Measurements from ENCODE around the gene AQP2.

Gene AQP2

DNA sequence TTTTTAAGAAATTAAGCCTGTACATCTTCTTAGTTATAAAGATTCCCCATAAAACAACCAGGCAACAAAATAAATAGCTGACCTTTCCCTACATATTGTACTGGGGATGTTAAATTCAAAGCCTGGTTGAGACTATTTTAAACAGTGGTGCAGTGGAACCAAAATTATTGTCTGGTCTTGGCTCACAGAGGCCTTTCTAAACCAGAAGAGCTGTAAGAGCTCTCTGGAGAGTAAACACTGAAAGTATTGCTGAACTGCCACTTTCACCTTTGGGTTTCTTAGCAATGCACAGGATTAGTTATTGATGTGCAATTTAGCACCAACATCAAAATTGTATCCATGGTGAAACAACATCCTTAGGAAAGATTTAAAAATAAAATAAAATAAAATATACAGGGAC lies 54.2 kb downstream of the AQP2 start:
- DNase-seq: no peak

DNA sequence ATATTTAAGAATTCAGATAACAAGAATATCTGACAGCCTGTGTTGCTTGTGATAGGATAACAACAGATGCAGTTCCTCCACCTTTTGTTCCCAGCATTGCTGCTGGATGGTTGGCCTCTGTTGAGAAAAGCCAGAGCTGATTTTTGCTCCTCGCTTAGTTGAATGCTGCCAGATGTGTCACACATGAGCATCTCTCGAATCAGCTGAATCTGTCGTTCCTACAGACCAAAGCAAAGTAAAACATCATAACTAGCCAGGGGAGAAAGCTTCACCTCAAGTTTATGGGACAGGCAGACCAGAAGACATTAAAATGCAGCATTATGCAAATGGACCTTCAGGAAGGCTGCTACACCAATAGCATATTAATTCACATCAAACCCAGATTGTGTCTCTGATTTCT lies 54.6 kb downstream of the AQP2 start:
- DNase-seq: no peak

DNA sequence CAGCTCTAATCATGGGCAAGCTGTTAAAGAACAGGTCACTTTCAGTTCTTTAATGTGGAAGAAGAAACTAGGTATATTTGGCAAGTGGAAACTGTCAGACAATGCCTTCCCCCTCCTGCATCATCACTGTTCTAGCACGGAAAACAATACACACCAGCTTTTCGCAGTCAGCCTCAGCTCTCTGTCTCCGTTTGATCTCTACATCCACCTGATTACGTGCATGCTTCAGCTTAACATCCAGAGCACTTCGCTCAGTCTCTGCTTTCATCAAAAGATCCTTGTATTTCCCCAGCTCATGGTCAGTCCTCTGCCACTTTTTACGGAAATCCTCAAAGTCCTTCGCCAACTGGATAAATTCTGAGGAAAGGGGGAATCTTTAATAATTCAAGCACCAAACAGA lies 55.7 kb downstream of the AQP2 start:
- DNase-seq: no peak

DNA sequence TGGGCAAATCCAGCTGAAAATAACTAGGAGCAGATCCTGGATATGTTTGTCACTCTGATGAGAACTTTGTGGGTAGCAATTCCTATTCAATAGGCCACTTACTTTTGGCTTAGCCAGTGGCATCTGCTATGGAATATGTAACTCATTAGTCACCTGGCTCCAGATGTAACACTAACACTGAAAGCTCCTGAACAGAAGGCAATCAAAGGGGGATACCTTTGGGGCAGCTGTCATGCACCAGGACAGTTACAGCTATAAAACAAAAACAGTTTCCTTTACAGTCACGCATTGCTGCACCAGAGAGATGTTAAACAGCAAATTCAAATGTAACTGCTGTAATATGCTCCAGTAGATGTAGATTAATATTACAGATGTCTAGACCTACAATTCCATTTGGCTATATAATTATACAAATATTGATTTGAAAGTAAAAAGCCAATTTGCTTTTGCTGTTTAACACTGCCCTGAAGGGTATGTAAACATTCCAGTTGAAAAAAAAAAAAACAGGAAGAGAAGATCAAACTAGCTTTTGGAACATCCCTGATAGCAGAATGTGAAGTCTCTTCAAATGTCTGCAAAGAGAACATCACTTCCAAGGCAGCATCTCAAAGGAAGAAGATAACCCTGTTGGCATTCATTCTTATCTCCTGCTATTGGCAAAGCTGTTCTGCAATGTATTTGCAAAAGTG lies 56.4 kb downstream of the AQP2 start:
- no peak for DNase-seq

Measured in bone marrow (tissue), 2 donors.